Epithelial cell of esophagus (primary cell): ENCODE data around the gene PSEN1.

Experiments used
- DNase-seq: peaks from one replicate; pipeline ENCODE4 v3.0.0; 2010; ENCODE audit warnings: low read depth
- H3K4me3 ChIP-seq: 2 replicates; pipeline ENCODE4 v1.5.1; 2011; ENCODE audit warnings: mild to moderate bottlenecking, low read length, control low read depth
- TF ChIP-seq, protein P1 (sequence below): IDR thresholded peaks from 2 replicates; pipeline ENCODE4 v1.5.1; 2011; ENCODE audit warnings: low read depth, mild to moderate bottlenecking, low read length, control low read depth, inconsistent platforms; ENCODE audit not compliant: insufficient read depth; ENCODE audit errors: missing control alignments

Gene PSEN1

GRCh38 chr14:73234586-73235394, 98.5 kb downstream of the PSEN1 start:
- TF ChIP-seq, protein P1, sequence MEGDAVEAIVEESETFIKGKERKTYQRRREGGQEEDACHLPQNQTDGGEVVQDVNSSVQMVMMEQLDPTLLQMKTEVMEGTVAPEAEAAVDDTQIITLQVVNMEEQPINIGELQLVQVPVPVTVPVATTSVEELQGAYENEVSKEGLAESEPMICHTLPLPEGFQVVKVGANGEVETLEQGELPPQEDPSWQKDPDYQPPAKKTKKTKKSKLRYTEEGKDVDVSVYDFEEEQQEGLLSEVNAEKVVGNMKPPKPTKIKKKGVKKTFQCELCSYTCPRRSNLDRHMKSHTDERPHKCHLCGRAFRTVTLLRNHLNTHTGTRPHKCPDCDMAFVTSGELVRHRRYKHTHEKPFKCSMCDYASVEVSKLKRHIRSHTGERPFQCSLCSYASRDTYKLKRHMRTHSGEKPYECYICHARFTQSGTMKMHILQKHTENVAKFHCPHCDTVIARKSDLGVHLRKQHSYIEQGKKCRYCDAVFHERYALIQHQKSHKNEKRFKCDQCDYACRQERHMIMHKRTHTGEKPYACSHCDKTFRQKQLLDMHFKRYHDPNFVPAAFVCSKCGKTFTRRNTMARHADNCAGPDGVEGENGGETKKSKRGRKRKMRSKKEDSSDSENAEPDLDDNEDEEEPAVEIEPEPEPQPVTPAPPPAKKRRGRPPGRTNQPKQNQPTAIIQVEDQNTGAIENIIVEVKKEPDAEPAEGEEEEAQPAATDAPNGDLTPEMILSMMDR, result no peak
- no peak overlapping the region for H3K4me3 ChIP-seq
- DNase-seq, result no peak

DNA sequence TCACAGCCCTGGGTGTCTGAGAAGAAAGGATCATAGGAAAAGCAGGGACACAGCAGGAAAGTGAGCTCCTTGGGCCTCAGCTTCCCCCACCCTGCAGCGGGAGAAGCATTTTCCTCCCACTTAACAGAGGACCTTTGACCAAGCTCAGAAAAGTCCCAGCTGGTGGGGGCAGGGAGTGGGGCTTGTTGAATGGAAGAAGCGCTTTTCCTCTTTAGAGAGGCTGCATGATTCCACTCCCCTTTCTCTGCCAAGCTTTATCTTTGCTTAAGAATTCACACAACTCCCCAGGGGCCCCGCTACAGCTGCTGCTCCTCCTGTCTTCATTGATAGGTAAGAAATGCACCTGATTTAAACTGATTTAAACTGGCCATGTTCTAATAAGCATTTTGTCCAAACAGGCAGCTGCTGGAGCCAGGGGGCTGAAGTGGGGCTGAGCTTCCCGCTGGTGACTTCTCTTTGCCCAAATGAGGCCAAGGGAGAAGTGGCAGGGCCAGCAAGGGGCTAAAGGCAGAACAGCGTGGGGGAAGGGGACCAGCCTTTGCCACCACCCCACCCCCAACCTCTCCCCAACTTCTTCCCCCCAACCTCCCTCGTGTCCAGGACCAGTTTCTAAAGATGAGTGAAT, 99.3 kb downstream of the PSEN1 start:
- TF ChIP-seq, protein P1, result no peak
- DNase-seq, result no peak
- H3K4me3 ChIP-seq, result no peak overlapping the region

DNA sequence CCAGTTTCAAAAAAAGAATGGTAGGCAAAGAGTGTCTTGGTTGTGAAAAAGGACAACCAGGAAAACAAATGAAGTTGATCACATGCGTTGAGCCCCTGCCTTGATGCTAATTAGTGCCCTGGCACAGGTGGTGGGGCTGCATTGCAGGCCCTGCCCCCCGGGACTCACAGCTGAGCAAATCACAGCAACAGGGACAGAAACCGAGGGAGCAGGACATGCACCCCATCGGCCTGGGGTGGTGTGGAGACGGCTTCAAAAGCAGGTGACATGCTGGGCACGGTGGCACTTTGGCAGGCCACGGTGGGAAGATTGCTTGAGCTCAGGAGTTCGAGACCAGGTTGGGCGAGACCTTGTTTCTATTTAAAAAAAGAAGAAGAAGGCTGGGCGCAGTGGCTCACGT, 99.8 kb downstream of the PSEN1 start:
- H3K4me3 ChIP-seq, result no peak overlapping the region
- no peak for DNase-seq
- TF ChIP-seq, protein P1, result no peak

GRCh38 chr14:73236752-73237218, 100.5 kb downstream of the PSEN1 start:
- no peak for DNase-seq
- no peak overlapping the region for H3K4me3 ChIP-seq
- TF ChIP-seq, protein P1, result no peak

- TF ChIP-seq, protein P1, result no peak
- DNase-seq, result no peak
- peak within 1 kb of the TSS; percentile 46 for H3K4me3 ChIP-seq
Observed at GRCh38 chr14:73237219-73237785, 101.0 kb downstream of the PSEN1 start, which contains the start of gene PAPLN. Gene PAPLN (plus strand): TSS chr14:73237506. CDS start chr14:73239779, 2,273 bp downstream.

DNA sequence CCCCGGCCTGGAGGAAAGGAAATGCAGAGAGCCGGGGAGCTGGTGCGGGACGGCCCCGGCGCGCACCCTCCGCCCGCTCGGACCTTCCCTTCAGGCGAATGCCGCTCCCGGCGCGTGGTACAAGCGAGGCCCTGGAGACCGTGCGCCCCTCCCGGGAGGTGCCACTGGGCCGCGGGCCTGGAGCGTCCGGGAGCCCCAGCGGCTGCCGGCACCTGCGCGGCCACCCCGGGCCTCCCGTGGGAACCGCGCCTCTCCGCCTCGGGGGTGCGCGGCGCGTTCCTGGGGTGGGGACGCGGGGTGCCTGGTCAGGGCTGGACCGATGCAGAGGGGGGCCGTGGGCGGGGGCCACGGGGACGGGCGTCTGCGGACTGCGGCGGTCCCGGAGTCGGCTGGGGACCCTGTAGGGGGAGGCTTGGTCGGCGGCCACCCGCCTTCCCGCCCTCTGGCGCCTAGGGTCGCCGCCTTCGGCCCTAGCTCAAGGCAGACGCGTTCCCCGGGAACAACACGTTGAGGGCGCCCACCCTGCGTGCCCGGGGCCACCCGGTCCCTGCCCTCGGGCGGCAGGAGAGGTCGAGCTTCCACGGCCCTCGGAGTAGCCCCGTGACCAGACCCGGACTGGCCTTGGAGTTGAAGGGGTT, 101.6 kb downstream of the PSEN1 start:
- TF ChIP-seq, protein P1, result no peak
- no peak for DNase-seq
- H3K4me3 ChIP-seq, result peak overlapping the region; percentile 46
